ENCODE measurements around the gene FNDC5.

DNA sequence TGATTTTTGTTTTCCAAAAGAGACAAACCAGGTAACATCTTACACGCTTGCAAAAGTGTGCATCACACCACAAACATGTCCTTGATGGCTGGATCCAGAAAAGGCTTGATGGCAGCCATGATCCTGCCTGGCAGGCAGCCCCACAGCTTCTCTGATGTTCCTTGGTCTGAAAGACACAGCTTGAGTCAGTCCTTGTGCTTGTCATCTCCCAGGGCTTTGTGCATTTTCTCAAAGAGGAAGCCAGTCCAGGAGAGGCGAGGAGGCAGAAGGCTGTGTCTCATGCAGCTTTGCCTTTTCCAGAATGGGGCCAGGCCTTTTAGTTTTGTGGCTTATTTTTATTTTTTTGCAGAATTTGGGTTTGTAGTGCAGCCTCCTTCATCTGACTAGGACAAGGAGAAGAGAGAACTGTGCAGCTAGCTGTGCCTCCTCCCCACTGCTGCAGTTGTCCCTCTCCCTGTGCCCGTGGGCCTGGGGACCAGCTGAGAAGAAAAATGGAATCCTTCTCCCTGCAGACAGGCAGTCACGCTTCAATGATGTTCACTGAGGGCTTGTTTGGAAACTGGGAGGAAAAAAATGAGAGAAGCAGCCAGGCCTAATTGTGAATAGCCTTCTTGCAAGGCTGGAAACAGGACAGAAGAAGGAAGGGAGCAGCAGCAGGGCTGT is 7.4 kb downstream of the FNDC5 start:
- TF ChIP-seq, protein P1, sequence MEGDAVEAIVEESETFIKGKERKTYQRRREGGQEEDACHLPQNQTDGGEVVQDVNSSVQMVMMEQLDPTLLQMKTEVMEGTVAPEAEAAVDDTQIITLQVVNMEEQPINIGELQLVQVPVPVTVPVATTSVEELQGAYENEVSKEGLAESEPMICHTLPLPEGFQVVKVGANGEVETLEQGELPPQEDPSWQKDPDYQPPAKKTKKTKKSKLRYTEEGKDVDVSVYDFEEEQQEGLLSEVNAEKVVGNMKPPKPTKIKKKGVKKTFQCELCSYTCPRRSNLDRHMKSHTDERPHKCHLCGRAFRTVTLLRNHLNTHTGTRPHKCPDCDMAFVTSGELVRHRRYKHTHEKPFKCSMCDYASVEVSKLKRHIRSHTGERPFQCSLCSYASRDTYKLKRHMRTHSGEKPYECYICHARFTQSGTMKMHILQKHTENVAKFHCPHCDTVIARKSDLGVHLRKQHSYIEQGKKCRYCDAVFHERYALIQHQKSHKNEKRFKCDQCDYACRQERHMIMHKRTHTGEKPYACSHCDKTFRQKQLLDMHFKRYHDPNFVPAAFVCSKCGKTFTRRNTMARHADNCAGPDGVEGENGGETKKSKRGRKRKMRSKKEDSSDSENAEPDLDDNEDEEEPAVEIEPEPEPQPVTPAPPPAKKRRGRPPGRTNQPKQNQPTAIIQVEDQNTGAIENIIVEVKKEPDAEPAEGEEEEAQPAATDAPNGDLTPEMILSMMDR (IDR thresholded peaks at IDR 0.05): no peak
- TF ChIP-seq EZH2phosphoT487 (IDR thresholded peaks at IDR 0.05; ENCODE audit: borderline replicate concordance, low read depth) (no peak), RXRA (IDR thresholded peaks at IDR 0.05; ENCODE audit: borderline replicate concordance, low read depth) (no peak), RFX5 (IDR thresholded peaks at IDR 0.05; ENCODE audit: low read length) (no peak), EP300 (IDR thresholded peaks at IDR 0.05; ENCODE audit: borderline replicate concordance in 1 of 2, low read depth in 1 of 2, low read length in 1 of 2) (no peak), MXI1 (IDR thresholded peaks at IDR 0.05; ENCODE audit: low read depth, low read length) (no peak), SIN3A (IDR thresholded peaks at IDR 0.05; ENCODE audit: borderline replicate concordance, low read depth, low read length) (no peak), POLR2AphosphoS5 (IDR thresholded peaks at IDR 0.05; ENCODE audit: low read depth, low read length) (no peak), FOXJ3 (CRISPR knock-in tag; IDR thresholded peaks at IDR 0.05) (no peak), JUND (IDR thresholded peaks at IDR 0.05) (no peak)
- TF ChIP-seq, protein P2, sequence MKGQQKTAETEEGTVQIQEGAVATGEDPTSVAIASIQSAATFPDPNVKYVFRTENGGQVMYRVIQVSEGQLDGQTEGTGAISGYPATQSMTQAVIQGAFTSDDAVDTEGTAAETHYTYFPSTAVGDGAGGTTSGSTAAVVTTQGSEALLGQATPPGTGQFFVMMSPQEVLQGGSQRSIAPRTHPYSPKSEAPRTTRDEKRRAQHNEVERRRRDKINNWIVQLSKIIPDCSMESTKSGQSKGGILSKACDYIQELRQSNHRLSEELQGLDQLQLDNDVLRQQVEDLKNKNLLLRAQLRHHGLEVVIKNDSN (IDR thresholded peaks at IDR 0.05; ENCODE audit: borderline replicate concordance, low read depth): no peak
- TF ChIP-seq, protein P3, sequence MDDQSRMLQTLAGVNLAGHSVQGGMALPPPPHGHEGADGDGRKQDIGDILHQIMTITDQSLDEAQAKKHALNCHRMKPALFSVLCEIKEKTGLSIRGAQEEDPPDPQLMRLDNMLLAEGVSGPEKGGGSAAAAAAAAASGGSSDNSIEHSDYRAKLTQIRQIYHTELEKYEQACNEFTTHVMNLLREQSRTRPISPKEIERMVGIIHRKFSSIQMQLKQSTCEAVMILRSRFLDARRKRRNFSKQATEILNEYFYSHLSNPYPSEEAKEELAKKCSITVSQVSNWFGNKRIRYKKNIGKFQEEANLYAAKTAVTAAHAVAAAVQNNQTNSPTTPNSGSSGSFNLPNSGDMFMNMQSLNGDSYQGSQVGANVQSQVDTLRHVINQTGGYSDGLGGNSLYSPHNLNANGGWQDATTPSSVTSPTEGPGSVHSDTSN (IDR thresholded peaks at IDR 0.05): no peak

Data from SK-N-SH (cell line).